NB4 (cell line): ENCODE measurements around the gene JPT1.

ENCODE experiments used
- MYC ChIP-seq: IDR thresholded peaks from 2 replicates; pipeline ENCODE4 v1.6.1; 2011; ENCODE audit warnings: low read depth, low read length
- POLR2A ChIP-seq: IDR thresholded peaks from 2 replicates; pipeline ENCODE4 v1.6.1; 2011; ENCODE audit warnings: mild to moderate bottlenecking; ENCODE audit not compliant: insufficient read length; ENCODE audit errors: extremely low read depth
- TF ChIP-seq, protein P1 (sequence below): IDR thresholded peaks from one replicate; pipeline ENCODE4 v1.5.1; 2012; ENCODE audit warnings: low read depth, low read length
- TF ChIP-seq, protein P2 (sequence below): IDR thresholded peaks from 2 replicates; pipeline ENCODE4 v1.6.1; 2011; ENCODE audit warnings: low read depth, low read length

DNA sequence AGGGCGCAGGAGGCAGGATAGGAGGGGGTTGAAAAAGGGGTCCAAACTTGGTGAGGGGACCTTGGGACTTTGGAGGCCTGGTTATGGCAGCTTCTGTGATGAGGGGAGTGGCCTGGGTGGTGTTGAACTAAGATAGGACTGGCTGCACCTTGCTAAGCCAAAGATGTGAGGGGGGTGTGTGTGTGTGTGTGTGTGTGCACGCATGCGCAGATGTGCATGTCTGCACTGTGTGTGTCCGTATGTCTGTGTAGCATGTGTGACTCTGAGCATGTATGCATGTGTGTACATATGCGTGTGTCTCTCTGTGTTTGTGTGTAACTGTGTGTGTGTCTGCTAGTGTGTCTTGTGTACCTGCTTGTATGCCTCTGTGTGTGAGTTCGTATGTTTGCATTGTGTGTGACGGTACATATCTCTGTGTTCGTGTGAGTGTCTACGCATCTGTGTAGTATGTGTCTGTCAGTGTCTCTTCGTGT, 62.4 kb downstream of the JPT1 start:
- TF ChIP-seq, protein P1, sequence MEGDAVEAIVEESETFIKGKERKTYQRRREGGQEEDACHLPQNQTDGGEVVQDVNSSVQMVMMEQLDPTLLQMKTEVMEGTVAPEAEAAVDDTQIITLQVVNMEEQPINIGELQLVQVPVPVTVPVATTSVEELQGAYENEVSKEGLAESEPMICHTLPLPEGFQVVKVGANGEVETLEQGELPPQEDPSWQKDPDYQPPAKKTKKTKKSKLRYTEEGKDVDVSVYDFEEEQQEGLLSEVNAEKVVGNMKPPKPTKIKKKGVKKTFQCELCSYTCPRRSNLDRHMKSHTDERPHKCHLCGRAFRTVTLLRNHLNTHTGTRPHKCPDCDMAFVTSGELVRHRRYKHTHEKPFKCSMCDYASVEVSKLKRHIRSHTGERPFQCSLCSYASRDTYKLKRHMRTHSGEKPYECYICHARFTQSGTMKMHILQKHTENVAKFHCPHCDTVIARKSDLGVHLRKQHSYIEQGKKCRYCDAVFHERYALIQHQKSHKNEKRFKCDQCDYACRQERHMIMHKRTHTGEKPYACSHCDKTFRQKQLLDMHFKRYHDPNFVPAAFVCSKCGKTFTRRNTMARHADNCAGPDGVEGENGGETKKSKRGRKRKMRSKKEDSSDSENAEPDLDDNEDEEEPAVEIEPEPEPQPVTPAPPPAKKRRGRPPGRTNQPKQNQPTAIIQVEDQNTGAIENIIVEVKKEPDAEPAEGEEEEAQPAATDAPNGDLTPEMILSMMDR = no peak
- no peak for TF ChIP-seq MYC
- TF ChIP-seq, protein P2, sequence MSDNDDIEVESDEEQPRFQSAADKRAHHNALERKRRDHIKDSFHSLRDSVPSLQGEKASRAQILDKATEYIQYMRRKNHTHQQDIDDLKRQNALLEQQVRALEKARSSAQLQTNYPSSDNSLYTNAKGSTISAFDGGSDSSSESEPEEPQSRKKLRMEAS = no peak
- no peak for TF ChIP-seq POLR2A
